ENCODE results near the gene MPP2. TPM values are rescaled to one million over a fixed set of nuclear protein-coding genes. Genes with fewer than 3 reads are reported as not detected.

The MPP2 gene
- total and polyA plus RNA-seq, 11 donors = 6.7 to 22.3 (median 13.6) TPM

DNA sequence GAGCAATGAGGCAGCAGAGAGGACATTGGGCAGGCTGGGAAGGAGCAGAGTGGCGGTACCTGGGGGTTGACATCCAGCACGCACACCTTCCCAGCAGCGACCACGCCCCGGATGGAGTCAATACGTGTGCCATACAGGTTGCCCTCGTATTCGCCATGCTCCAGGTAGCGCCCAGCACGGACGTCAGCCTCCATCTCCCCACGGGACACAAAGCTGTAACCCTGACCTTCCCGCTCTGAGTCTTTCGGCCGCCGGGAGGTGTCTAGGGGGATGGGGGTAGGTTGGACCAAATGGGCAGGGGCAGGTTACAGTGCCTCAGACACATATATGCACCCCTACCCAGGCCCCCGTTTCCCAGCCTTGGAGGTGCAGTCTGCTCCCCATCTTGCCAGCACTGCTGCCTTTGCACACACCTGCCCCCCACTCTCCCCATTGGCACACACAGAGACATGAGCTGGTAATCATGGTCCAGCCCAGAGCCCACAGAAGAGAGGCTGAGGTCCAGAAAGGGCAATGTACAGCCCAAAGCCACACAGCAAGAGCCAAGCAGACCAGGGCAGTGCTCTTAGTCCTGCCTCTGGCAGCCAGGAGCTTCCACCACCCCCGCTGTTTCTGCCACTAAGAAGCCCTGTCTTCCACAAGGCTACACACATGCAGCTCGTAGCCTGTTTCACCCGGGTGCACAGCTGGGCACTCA, 27.5 kb downstream of the MPP2 start:
- Histone ChIP-seq H3K9me3 (no peaks in the 10 kb centered on the region), H3K36me3 (peaks cover 0 to 30% (median 3%) of the 10 kb centered on the region in 9 donors), H3K27me3 (no peaks in the 10 kb centered on the region), H3K27ac (no peak overlapping the region), H3K4me1 (peaks cover 0 to 22% (median 4%) of the 10 kb centered on the region in 12 donors), H3K4me3 (no peak overlapping the region)
- WGBS, 4 donors = 88 to 94% (median 93%) methylated on average over 20 of the region's 20 CpGs
- intact Hi-C loops (cut with DNase I) = loop anchor here in 4 of 10 donors (2.0 to 10.0 kb wide), 4 partner anchors 55 to 125 kb away; partner anchors contain the start of gene NAGS (in 1 of the 4)
- no peak for TF ChIP-seq POLR2A (IDR thresholded peaks at IDR 0.05)
- DNase-seq (peak in 1 of 5 donors; percentile 56), ATAC-seq (no peak)

DNA sequence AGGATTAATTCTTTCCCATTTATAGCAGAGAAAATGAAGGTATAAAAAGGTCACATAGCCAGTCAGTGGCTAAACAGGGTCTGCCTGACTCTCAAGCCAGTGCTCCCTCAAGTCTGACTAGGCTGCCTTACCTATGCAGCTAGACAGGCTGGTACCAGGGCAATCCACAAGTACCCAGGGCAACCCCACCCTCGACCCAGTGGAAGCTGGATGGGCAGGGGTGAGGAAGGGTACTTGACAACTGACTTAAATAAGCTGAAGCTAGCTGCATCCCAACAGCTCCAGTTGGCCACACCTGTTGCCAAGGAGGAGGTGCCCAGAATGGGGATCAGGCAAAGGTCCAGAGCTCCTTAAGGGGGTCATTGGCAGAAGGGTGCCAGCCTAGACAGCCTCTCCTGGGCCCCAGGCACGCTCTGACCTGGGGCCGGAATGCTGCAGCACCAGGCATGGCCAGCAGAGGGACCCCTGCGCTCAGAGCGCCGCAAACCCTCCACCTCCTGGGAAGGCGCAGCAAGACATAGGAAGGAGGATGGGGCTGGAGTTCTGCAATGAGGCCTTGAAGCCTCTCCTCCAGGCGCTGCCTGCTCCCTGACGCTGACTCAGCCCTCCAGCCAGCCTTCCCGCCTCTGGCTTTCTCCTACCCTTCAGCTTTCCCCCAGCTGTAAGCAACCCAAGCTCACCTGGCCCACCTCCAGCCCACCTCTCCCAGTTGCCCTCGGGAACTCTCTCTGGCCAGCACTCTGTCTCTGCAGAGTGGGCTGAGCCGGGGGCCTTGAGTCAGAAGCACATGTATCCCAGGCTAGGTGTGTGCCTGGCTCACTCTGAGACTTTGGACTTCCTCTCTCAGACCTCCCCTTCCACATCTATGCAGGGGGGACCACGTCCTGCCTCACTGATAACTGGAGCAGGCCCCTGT, 28.8 kb downstream of the MPP2 start:
- WGBS, 4 donors = 18 to 26% (median 21%) methylated on average over 12 to 13 of the region's 13 CpGs
- H3K4me3 ChIP-seq = no peak overlapping the region
- DNase-seq = peak; percentile 58 to 87 (median 68)
- H3K4me1 ChIP-seq = peaks cover 0 to 29% (median 7%) of the 10 kb centered on the region in 12 donors
- H3K27ac ChIP-seq = peak overlapping the region in 3 of 12 donors; percentile 7 to 13 (median 12)
- H3K27me3 ChIP-seq = no peaks in the 10 kb centered on the region
- TF ChIP-seq POLR2A (IDR thresholded peaks at IDR 0.05) = no peak
- TF ChIP-seq, protein P1, sequence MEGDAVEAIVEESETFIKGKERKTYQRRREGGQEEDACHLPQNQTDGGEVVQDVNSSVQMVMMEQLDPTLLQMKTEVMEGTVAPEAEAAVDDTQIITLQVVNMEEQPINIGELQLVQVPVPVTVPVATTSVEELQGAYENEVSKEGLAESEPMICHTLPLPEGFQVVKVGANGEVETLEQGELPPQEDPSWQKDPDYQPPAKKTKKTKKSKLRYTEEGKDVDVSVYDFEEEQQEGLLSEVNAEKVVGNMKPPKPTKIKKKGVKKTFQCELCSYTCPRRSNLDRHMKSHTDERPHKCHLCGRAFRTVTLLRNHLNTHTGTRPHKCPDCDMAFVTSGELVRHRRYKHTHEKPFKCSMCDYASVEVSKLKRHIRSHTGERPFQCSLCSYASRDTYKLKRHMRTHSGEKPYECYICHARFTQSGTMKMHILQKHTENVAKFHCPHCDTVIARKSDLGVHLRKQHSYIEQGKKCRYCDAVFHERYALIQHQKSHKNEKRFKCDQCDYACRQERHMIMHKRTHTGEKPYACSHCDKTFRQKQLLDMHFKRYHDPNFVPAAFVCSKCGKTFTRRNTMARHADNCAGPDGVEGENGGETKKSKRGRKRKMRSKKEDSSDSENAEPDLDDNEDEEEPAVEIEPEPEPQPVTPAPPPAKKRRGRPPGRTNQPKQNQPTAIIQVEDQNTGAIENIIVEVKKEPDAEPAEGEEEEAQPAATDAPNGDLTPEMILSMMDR (IDR thresholded peaks at IDR 0.05) = peak in 11 of 12 donors; percentile 91 to 97 (median 95)
- peaks cover 0 to 30% (median 3%) of the 10 kb centered on the region in 9 donors for H3K36me3 ChIP-seq
- H3K9me3 ChIP-seq = no peaks in the 10 kb centered on the region
- intact Hi-C loops (cut with DNase I) = loop anchor here in 2 of 10 donors (2.0 to 10.0 kb wide), 2 partner anchors 116 kb away; no protein-coding TSS in a partner anchor
- ATAC-seq = peak; percentile 24 to 79 (median 74)

DNA sequence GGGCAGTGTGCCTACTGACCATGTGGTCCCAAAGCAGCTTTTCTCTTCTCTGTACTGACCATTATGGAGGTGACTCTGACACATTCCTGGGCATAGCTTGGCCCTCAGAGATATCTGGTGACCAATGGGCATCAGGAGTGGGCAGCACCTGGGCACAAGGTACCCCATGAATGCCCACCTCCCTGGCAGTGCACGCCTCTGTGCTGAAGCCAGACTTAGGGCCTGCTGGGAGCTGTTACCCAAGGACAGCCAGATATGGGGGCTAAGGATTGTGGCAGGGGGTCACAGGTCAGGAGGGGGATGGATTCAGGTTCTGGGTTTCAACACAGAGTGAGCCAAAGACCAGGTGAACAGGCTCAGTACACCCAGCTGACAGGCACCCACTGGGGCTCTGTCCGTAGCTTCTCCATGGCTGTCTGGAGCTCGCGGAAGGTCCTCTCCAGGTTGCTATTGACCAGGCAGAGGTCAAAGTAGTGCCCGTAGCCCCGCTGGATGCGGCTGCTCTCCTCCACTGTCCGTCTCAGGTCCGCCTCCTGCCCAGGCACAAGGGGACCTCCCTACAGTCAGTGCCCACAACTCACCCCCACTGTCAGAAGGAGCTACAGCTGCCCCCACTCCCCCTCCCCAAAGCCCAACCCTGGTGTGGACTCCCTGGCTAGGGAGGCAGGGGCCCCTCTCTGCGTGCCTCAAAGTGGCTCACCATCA, 29.7 kb downstream of the MPP2 start:
- no peak overlapping the region for H3K4me3 ChIP-seq
- DNase-seq = no peak
- H3K27ac ChIP-seq = peak overlapping the region in 2 of 12 donors; percentile 12 to 13
- no peak for TF ChIP-seq POLR2A (IDR thresholded peaks at IDR 0.05)
- TF ChIP-seq, protein P1 (IDR thresholded peaks at IDR 0.05) = no peak
- no peak for ATAC-seq
- H3K27me3 ChIP-seq = no peaks in the 10 kb centered on the region
- H3K36me3 ChIP-seq = peaks cover 0 to 30% (median 3%) of the 10 kb centered on the region in 9 donors
- H3K4me1 ChIP-seq = peaks cover 0 to 38% (median 8%) of the 10 kb centered on the region in 12 donors
- H3K9me3 ChIP-seq = no peaks in the 10 kb centered on the region
- intact Hi-C loops (cut with DNase I) = loop anchor here in 2 of 10 donors (2.0 to 10.0 kb wide), 2 partner anchors 117 kb away; no protein-coding TSS in a partner anchor
- WGBS, 4 donors = 94 to 99% (median 97%) methylated on average over 10 of the region's 10 CpGs

DNA sequence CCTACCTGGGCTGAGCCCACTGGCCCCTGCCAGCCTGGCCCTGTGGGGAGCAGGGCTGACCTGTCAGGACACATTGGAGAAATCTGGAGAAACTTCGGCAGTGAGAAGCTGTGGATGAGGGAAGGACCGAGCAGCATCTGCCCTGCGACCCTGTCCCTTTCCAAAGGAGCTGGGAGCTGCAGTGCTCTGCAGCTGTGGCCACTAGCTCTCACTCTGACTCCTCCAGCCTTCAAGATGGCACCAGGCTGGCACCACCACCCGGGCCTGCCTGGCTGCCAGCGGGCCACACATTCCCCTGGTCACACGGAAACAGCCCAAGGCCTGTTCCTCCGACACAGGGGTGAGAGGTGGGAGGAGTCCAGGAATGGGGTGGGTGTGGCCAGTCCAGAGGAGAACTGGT, 30.3 kb downstream of the MPP2 start:
- 74 to 81% (median 78%) methylated on average over 6 to 7 of the region's 7 CpGs for WGBS, 4 donors
- intact Hi-C loops (cut with DNase I) = loop anchor here in 1 of 10 donors (10.0 kb wide), 1 partner anchor 118 kb away; no protein-coding TSS in a partner anchor
- Histone ChIP-seq H3K4me3 (no peak overlapping the region), H3K27me3 (no peaks in the 10 kb centered on the region), H3K27ac (peak overlapping the region in 1 of 12 donors; percentile 30), H3K36me3 (peaks cover 0 to 27% (median 3%) of the 10 kb centered on the region in 9 donors), H3K4me1 (peaks cover 0 to 42% (median 9%) of the 10 kb centered on the region in 12 donors), H3K9me3 (no peaks in the 10 kb centered on the region)
- DNase-seq = no peak
- no peak for TF ChIP-seq POLR2A (IDR thresholded peaks at IDR 0.05)
- TF ChIP-seq, protein P1 (IDR thresholded peaks at IDR 0.05) = no peak
- ATAC-seq = no peak
